ENCODE data around the gene KIFC3.

DNA sequence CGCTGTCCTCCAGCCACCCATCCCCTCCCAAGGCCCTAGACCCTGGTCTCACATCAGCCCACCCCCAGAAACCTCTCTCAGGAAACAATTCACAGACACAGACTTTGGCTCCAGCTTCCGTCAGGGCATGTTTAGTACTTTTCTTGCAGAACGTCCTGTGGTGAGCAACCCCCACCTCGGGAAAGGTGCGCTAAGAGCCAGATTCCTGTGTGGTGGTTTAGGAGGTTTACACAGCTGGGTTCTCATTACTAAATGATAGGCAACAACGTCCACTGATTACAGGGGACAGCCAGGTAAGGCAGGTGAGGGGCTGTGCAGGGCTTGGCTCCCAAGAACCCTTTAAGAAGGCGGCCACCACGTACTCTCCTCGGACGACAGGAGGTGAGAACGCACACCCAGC lies 29.3 kb downstream of the KIFC3 start:
- TF ChIP-seq, protein P1, sequence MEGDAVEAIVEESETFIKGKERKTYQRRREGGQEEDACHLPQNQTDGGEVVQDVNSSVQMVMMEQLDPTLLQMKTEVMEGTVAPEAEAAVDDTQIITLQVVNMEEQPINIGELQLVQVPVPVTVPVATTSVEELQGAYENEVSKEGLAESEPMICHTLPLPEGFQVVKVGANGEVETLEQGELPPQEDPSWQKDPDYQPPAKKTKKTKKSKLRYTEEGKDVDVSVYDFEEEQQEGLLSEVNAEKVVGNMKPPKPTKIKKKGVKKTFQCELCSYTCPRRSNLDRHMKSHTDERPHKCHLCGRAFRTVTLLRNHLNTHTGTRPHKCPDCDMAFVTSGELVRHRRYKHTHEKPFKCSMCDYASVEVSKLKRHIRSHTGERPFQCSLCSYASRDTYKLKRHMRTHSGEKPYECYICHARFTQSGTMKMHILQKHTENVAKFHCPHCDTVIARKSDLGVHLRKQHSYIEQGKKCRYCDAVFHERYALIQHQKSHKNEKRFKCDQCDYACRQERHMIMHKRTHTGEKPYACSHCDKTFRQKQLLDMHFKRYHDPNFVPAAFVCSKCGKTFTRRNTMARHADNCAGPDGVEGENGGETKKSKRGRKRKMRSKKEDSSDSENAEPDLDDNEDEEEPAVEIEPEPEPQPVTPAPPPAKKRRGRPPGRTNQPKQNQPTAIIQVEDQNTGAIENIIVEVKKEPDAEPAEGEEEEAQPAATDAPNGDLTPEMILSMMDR (IDR thresholded peaks at IDR 0.05): no peak
- TF ChIP-seq POLR2A (IDR thresholded peaks at IDR 0.05) (no peak), EP300 (IDR thresholded peaks at IDR 0.05) (no peak)
